ENCODE results near the gene ASCL4. TPM values are rescaled to one million over a fixed set of nuclear protein-coding genes. Genes with fewer than 3 reads are reported as not detected.

Gene ASCL4
- total RNA-seq, 1 experiment from 2014 or later = not detected

DNA sequence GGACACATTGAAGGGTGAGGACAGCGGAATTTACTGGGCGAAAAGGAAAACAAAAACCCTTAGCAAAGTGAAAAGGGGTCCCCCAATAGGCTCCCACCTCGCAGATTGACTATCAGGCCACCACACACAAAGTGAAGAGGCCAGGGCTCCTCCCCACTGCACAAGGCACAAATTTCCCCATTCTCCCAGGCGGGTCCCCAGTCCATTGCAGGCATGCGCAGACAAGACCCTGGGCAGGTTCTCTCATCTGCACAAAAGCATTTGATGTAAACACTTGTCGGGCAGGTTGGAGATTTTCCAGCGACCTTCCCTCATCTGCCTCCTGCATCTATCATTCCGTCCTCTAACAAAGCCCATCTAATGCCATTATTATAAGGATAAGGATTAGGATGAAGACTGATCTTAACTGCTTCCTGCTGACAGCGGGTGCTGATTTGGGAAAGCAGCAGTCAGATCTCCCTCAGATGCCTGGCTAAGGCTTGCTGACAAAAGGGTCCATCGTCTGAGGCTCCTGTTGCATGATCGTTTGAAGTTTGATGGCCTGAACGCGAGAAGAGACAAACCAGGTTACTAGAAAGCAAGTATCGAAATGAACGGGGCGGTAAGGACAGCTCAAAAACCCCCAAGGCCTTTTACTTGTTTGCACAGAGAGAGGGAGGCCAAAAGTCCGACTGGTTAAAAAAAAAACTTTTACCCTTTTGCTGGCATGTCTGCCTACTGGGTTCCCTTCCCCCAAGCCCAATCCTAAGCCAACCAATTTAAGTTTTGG, 14.4 kb downstream of the ASCL4 start:
- H3K27me3 ChIP-seq (ENCODE audit: insufficient read depth, low read length) = no peaks in the 10 kb centered on the region
- TF ChIP-seq, protein P1, sequence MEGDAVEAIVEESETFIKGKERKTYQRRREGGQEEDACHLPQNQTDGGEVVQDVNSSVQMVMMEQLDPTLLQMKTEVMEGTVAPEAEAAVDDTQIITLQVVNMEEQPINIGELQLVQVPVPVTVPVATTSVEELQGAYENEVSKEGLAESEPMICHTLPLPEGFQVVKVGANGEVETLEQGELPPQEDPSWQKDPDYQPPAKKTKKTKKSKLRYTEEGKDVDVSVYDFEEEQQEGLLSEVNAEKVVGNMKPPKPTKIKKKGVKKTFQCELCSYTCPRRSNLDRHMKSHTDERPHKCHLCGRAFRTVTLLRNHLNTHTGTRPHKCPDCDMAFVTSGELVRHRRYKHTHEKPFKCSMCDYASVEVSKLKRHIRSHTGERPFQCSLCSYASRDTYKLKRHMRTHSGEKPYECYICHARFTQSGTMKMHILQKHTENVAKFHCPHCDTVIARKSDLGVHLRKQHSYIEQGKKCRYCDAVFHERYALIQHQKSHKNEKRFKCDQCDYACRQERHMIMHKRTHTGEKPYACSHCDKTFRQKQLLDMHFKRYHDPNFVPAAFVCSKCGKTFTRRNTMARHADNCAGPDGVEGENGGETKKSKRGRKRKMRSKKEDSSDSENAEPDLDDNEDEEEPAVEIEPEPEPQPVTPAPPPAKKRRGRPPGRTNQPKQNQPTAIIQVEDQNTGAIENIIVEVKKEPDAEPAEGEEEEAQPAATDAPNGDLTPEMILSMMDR (conservative IDR thresholded peaks at IDR 0.05) = no peak
- no peak overlapping the region for H3K27ac ChIP-seq (ENCODE audit: insufficient read length, low read depth, low read length)

More for the DNA sequence above, 14.4 kb downstream of the ASCL4 start:
- Histone ChIP-seq H3K4me2 (ENCODE audit: insufficient read depth, insufficient read length, low read length) (no peak overlapping the region), H3K18ac (ENCODE audit: insufficient read length, low read depth, low read length) (no peak overlapping the region), H3K56ac (ENCODE audit: insufficient read length, low read depth, low read length) (no peak overlapping the region), H3T11ph (ENCODE audit: low read length) (no peak overlapping the region), H3K79me1 (ENCODE audit: insufficient read depth, low read depth, low read length, poor library complexity, severe bottlenecking) (no peaks in the 10 kb centered on the region), H2BK20ac (ENCODE audit: low read depth, low read length, poor library complexity, severe bottlenecking) (no peak overlapping the region), H3K14ac (ENCODE audit: insufficient read depth, low read length) (no peak overlapping the region), H3K4ac (ENCODE audit: low read depth, low read length) (no peak overlapping the region), H4K91ac (ENCODE audit: insufficient read length, low read depth, low read length) (no peak overlapping the region), H2AFZ (ENCODE audit: low read length) (no peak overlapping the region), H3K9ac (ENCODE audit: extremely low read depth, insufficient read length, low read length) (no peak overlapping the region), H2AK5ac (ENCODE audit: insufficient read length, low read length) (no peak overlapping the region), H4K5ac (ENCODE audit: insufficient read length, low read depth, low read length) (no peak overlapping the region), H3K4me1 (ENCODE audit: insufficient read depth, low read length) (no peaks in the 10 kb centered on the region), H3K23ac (ENCODE audit: insufficient read length, low read depth, low read length) (no peak overlapping the region), H4K8ac (replicated peaks; ENCODE audit: insufficient read length, low read depth, low read length) (no peak overlapping the region), H2BK12ac (ENCODE audit: insufficient read length, low read depth, low read length) (no peak overlapping the region), H4K20me1 (ENCODE audit: control insufficient read depth, insufficient read depth, insufficient read length) (no peaks in the 10 kb centered on the region), H2BK5ac (ENCODE audit: insufficient read length, low read length) (no peak overlapping the region), H3K9me3 (ENCODE audit: control insufficient read depth, low read depth, low read length) (no peaks in the 10 kb centered on the region), H3K23me2 (ENCODE audit: insufficient read length, low read depth, low read length, poor library complexity, severe bottlenecking) (no peaks in the 10 kb centered on the region), H2BK15ac (ENCODE audit: low read depth, low read length) (no peak overlapping the region), H3K79me2 (ENCODE audit: insufficient read depth, low read length) (no peaks in the 10 kb centered on the region), H2BK120ac (ENCODE audit: low read depth, low read length, poor library complexity, severe bottlenecking) (no peak overlapping the region)
- DNase-seq = no peak
- Mint-ChIP-seq H3K4me3 (no peak overlapping the region), H3K9me3 (peaks cover 14 to 22% of the 10 kb centered on the region in 2 experiments; a peak in 4 of 5 replicates), H3K4me1 (peaks cover 10 to 15% of the 10 kb centered on the region in 2 experiments), H3K27me3 (ENCODE audit: low read depth) (peaks cover 11% of the 10 kb centered on the region), H3K27ac (no peak overlapping the region), H3K36me3 (ENCODE audit: insufficient read depth in 1 of 3, low read depth in 3 of 3) (peaks cover 0 to 3% (median 2%) of the 10 kb centered on the region in 3 experiments; a peak in 3 of 7 replicates)
- WGBS (ENCODE audit: extremely low coverage, insufficient read length, low lambda C conversion rate) = no CpG with 5 or more reads among the region's 17 CpGs

Measured in H9 (cell line).